ENCODE measurements around the gene STK32C. TPM values are rescaled to one million over a fixed set of nuclear protein-coding genes. Genes with fewer than 3 reads are reported as not detected.
A peak's percentile ranks its signal among the peaks of the same experiment; 100 is the strongest.

Gene STK32C
- total and polyA plus RNA-seq, 10 donors: 9.6 to 27.8 (median 15.7) TPM

GRCh38 chr10:132200344-132201110 is 107.2 kb downstream of the STK32C start:
- TF ChIP-seq CTCF (IDR thresholded peaks at IDR 0.05 in 8 of 11, conservative IDR thresholded peaks at IDR 0.05 in 3 of 11) (no peak), POLR2A (IDR thresholded peaks at IDR 0.05) (no peak), POLR2AphosphoS5 (IDR thresholded peaks at IDR 0.05) (no peak)
- Histone ChIP-seq H3K4me1 (no peaks in the 10 kb centered on the region), H3K36me3 (no peaks in the 10 kb centered on the region), H3K27me3 (replicated peaks in 1 of 7) (peaks cover 0 to 13% (median 0%) of the 10 kb centered on the region in 7 donors), H3K9me3 (no peaks in the 10 kb centered on the region), H3K27ac (no peak overlapping the region), H3K4me3 (no peak overlapping the region)
- intact Hi-C loops (cut with DNase I; ENCODE audit: low total_unique reads): no loop called here
- peak; percentile 73 for DNase-seq
- WGBS, 5 donors: 85 to 92% (median 88%) methylated on average over 22 to 35 of the region's 35 CpGs

- Histone ChIP-seq H3K4me3 (no peak overlapping the region), H3K4me1 (no peaks in the 10 kb centered on the region), H3K27ac (no peak overlapping the region), H3K27me3 (replicated peaks in 1 of 7) (peaks cover 0 to 13% (median 0%) of the 10 kb centered on the region in 7 donors), H3K9me3 (no peaks in the 10 kb centered on the region), H3K36me3 (no peaks in the 10 kb centered on the region)
- intact Hi-C loops (cut with DNase I; ENCODE audit: low total_unique reads): no loop called here
- 60 to 90% (median 80%) methylated on average over 1 to 16 of the region's 16 CpGs for WGBS, 5 donors
- peak; percentile 73 for DNase-seq
- TF ChIP-seq POLR2A (IDR thresholded peaks at IDR 0.05) (no peak), CTCF (IDR thresholded peaks at IDR 0.05 in 8 of 11, conservative IDR thresholded peaks at IDR 0.05 in 3 of 11) (no peak), POLR2AphosphoS5 (IDR thresholded peaks at IDR 0.05) (no peak)
Observed at GRCh38 chr10:132199854-132200311, 107.9 kb downstream of the STK32C start.

- Histone ChIP-seq H3K4me3 (no peak overlapping the region), H3K9me3 (no peaks in the 10 kb centered on the region), H3K36me3 (no peaks in the 10 kb centered on the region), H3K27me3 (replicated peaks in 1 of 7) (peaks cover 0 to 13% (median 0%) of the 10 kb centered on the region in 7 donors), H3K4me1 (no peaks in the 10 kb centered on the region), H3K27ac (no peak overlapping the region)
- peak; percentile 41 for DNase-seq
- intact Hi-C loops (cut with DNase I; ENCODE audit: low total_unique reads): no loop called here
- TF ChIP-seq POLR2A (IDR thresholded peaks at IDR 0.05) (no peak), POLR2AphosphoS5 (IDR thresholded peaks at IDR 0.05) (no peak), CTCF (IDR thresholded peaks at IDR 0.05 in 8 of 11, conservative IDR thresholded peaks at IDR 0.05 in 3 of 11) (no peak)
- 68 to 82% (median 72%) methylated on average over 6 to 11 of the region's 11 CpGs for WGBS, 5 donors
Observed at GRCh38 chr10:132199268-132199853, 108.4 kb downstream of the STK32C start.

All from spleen (tissue), 11 donors.